NCI-H128 (cell line): Measurements from ENCODE around the gene CCDC9.
"Not testable (repeated sequence)": the region's sequence is repeated elsewhere in the genome, so short reads cannot be mapped to it uniquely, and the experiment has no call there.

Experiments
- DNase-seq: peaks from one replicate; lab custom pipeline; 2025; ENCODE audit not compliant: unreplicated experiment; lab: John Stamatoyannopoulos, UW

The CCDC9 gene

DNA sequence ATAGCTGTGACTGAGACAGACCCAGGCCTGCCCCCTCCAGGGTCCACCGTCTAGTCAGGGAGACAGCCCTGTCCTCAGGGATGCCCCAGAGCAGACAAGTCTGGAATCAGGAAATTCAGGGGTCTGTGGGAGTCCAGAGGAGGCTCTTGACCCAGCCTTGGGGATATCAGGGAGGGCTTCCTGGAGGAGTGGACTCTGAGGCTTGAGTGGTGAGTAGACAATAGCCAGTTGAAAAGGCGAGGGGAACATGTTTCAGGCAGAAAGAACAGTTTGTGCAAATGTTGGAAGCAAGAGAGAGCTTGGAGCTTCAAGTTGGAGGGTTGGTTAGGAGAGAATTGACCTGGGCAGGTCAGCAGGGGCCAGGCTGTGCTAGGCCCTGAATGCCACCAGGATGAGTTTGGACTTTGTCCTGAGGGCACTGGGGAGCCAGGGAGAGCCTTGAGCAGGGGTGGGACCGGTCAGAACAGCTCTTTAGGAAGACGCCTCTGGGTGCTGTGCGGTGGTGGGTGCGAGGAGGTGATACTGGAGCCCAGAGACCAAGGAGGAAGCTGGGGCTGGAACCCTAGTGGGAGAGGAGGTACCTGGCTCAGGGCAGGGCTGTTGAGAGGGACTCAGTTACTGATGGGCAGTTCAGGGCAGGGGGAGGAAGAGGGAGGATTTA lies 2.7 kb downstream of the CCDC9 start:
- no peak for DNase-seq

DNA sequence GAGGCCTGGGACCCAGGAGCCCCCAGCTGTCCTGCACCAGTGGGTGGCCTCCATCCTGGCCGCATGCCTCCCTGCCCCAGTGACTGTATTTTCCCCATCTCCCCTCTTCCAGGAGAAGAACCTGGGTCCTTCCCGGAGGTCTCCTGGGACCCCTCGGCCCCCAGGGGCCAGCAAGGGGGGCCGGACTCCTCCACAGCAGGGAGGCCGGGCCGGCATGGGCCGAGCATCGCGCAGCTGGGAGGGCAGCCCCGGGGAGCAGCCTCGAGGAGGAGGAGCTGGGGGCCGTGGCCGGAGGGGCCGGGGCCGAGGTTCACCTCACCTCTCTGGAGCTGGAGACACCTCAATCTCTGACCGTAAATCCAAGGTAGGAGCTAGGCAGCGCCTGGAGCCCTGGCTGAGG lies 4.2 kb downstream of the CCDC9 start:
- no peak for DNase-seq

DNA sequence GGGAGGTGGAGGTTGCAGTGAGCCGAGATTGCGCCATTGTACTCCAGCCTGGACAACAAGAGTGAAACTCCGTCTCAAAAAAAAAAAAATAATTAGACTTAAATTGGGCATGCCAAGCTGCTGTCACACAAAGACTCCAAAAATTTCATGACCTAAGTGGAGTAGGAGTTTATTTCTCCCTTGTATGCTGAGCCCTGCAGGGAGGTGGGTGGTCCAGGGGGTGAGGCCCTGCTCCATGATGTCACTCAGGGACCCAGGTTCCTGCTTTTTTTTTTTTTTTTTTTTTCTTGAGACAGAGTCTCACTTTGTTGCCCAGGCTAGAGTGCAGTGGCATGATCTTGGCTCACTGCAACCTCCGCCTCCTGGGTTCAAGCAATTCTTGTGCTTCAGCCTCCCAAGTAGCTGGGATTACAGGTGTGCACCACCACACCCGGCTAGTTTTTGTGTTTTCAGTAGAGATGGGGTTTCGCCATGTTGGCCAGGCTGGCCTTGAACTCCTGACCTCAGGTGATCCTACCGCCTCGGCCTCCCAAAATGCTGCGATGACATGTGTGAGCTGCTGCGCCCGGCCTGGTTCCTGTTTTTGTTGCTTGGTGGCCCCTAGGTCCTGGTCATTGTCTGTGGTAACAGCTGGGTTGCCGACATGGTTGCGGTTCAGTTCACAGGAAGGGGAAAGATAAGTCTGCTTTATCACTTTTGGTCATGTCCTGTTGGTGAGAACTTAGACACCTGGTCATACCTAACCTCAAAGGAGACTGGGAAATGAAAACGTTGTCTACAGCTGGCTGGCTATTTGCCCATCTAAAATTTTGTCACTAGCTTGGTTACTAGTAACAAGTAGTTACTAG lies 5.8 kb downstream of the CCDC9 start:
- not testable (repeated sequence) for DNase-seq

DNA sequence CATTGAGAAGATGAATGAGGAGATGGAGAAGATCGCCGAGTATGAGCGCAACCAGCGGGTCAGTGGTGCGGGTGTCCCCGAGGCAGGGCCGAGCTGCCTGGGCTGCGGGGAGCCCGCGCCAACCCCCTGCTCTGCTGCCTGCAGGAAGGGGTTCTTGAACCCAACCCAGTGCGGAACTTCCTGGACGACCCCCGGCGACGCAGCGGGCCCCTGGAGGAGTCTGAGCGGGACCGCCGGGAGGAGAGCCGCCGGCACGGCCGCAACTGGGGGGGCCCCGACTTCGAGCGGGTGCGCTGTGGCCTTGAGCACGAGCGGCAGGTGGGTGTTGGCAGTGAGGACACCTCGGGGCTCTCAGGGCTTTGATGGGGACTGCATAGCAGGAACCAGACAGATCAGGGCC lies 8.3 kb downstream of the CCDC9 start:
- no peak for DNase-seq

DNA sequence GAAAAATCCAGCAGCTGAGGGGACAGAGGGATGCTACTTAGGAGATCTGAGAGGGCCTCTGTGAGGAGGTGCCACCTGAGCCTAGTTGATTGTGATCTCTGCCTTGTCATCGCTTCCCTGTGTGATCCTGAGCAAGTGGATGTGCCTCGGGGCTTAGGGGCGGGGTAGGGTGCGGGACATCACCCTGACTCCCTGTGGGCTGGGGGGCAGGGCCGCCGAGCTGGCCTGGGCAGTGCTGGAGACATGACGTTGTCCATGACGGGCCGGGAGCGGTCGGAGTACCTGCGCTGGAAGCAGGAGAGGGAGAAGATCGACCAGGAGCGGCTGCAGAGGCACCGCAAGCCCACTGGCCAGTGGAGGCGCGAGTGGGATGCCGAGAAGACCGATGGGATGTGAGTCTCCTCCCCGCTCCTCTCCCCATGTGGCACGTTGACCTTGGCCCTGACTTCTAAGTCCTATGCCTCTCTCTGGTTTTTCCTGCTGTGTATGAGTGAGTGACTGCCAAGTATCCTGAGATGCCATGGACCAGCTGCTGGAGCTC lies 10.1 kb downstream of the CCDC9 start:
- DNase-seq = no peak

DNA sequence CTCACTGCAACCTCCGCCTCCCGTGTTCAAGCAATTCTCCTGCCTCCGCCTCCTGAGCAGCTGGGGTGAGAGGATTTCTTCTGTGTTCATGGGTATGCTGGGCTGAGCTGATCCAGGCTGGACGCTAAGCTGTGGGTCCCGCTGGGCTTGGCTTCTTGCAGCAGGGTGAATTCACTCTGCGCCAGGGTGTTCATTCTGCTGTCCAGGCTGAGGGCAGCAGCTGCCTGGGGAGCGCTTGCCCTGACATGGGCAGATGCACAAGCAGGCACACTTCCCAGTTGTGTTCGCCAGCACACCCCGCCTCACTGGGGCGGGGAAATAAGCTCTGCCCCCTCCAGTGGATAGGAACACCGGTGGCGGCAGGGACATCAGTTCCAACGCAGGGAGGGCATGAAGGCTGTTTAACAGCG lies 11.0 kb downstream of the CCDC9 start:
- no peak for DNase-seq

DNA sequence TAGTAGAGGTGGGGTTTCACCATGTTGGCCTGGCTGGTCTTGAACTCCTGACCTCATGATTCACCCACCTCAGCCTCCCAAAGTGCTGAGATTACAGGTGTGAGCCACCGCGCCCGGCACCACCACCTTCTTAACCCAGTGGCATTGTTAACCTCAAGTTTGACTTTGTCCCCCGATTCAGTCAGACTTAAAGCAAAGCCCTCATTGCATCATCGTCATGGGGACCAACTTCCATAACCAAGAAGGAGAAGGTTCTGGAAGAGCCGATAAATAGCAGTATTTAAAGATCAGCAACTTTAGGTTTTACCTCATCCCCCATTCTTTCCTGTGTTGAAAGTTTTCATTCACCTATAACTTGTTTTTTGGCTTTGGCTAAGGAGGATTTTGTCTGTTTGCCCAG lies 11.7 kb downstream of the CCDC9 start:
- DNase-seq = no peak

DNA sequence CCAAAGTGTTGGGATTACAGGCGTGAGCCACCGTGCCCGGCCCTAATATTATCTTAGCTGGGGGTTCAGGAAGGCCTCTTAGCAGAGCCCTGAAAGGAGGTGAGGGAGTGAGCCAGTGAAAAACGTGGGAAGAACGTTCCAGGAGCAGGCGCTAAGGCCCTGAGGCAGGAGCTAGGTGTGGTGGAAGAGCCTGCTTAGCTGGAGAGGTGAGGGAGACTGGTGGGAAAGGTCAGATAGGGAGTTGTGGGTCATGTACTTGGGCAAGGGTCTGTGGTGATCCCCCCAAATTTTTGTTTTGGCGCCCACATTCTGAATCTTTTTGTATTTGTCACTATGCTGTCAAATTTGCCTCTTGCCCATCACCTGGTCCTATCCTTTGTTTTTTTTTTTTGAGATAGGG lies 13.3 kb downstream of the CCDC9 start:
- DNase-seq = no peak

DNA sequence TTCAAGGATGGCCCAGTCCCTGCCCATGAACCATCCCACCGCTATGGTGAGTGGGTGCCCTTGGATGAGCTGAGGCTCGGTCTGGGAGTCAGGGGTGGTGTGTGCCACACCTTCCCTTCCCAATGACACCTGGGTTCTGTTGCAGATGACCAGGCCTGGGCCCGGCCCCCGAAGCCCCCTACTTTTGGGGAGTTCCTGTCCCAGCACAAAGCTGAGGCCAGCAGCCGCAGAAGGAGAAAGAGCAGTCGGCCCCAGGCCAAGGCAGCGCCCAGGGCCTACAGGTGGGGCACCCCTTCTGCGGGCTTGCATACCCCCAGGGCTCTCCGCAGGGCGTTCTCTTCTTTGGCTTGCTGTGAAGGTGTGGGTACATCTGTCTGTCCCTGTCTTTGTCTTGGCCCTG lies 14.1 kb downstream of the CCDC9 start:
- no peak for DNase-seq

DNA sequence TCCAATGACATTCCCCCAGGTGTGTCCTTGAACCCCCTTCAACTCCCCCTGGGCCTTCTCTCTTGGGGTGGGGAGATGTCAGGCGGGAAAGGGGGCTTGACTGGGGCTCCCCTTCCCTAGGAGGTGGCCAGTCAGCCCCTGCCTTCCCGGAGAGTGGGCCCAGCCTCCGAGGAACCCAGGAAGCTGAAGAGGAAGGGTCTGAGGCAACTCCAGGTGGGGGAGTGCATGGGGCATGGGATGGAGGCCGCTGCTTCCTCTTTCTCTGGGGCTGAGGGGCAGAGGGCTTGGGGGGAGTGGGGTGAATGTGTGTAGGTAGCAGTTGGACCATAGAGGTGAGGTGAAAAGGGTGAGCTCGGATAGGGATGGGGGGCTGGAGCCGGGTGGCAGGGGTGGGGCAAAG lies 15.6 kb downstream of the CCDC9 start:
- no peak for DNase-seq

DNA sequence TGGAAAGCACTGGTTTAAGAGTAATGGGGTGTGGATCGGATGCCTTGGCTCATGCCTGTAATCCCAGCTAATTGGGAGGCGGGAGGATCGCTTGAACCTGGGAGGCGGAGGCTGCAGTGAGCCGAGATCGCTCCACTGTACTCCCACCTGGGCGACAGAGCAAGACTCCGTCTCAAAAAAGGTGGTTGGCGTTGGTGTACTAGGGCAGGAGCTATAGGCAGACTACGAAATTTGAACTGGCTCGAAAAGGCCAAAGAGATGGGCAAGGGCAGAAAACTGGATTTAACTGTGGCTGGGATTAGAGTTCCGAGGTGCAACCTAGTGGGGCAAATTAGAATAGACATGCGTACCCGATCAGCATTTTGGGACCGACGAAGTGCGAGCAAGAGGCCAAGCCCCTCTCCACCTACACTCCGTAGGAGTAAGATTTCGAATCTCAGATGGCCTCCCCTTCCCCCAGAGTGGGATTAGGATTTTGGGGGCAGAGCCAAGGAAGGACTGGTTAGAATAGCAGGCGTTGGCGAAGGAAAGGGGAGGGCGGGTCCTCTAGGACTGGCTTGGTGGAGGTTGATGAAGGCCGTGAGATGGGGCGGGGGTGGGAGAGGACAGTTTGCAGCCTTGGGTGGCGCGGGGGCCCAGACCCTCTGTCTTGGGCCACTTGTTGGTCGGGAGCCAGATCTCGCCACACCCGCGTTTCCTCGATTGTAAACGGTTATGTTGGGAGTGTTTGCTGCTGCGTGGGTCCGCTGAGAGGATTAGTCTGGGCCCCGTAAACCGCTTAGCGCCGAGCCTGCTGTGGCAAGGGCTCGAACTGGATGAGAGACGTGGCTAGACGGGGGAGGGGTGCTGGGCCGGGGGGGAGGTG lies 16.4 kb downstream of the CCDC9 start:
- no peak for DNase-seq

DNA sequence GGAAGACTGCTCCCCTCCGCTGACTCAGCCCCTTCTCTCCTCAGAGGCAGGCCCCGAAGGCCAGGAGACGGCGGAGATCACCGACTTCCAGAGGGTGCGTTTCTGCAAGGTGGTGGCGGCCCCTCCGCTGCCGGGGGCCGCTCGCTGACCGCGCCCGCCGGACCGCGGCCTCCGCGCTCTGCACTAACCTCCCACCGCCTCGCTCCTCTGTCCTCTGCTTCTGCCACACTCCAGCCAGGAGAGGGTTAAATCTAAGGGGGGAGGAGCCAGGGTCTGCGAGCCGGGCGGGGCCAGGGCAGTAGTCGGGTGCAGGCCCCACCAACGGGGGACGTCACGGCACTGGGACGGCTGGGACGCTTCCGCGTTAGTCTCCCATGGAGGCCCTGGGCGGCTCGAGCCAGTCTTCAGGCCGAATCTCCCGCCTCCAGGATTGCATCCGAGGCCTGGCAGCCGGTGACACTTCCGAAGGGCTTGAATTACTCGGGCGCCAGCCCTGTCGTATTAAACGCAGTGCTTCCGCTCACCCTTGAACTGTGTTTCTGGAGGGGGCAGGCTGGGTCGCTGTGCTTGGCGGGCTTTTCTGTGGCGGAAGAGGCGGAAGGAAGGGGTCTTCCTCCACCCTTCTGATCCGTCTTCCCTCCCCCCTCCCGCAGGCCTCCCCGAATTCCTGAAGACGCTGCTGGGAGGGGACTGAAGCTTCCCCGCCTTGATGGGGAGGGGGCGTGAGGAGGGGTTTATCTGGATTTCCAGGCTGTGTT lies 17.2 kb downstream of the CCDC9 start:
- peak; percentile 60 for DNase-seq

DNA sequence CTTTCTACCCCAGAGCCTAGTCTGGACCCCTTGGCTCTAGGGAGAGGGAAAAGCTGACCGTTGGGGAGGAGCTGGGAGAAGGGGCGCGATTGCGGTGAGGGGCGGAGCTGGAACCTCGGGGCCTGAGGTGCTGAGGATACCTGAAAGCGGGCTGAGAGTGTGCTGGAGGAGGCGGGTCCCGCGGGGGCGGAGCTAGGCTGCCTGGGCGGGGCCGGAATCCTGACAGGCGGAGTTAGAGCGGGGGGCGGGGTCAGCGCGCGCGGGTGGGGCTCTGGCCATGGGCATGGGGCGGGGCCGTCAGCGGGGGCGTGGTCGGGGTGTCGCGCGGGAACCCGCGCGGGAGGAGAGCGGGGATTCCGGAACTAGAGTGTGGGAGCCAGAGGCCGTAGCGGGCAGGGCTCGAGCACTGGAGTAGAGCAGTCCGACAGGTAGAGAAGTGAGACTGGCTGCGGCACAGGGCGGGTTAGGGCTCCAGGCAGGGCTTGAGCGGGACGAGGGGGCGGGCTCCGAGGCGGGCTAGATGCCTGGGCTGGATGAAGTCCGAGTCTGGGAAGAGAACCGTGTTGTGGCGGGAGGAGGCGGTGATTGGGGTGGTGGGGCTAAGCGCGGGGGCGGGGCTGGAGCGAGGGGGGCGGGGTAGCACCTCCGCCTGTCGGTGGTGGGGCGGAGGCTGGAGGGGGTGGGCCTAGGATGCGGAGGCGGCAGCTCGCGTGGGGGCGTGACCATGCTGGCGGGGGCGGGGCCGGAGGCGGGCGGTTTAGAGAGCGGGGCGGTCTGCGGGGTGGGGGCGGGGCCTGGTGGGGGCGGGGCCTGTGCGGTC lies 18.0 kb downstream of the CCDC9 start, which contains the start of gene INAFM1:
TSS of gene INAFM1 (plus strand) at position 815 of the 820 bp plus-strand sequence. CDS start 35 bp downstream, outside the sequence.
- peak; percentile 87 for DNase-seq

DNA sequence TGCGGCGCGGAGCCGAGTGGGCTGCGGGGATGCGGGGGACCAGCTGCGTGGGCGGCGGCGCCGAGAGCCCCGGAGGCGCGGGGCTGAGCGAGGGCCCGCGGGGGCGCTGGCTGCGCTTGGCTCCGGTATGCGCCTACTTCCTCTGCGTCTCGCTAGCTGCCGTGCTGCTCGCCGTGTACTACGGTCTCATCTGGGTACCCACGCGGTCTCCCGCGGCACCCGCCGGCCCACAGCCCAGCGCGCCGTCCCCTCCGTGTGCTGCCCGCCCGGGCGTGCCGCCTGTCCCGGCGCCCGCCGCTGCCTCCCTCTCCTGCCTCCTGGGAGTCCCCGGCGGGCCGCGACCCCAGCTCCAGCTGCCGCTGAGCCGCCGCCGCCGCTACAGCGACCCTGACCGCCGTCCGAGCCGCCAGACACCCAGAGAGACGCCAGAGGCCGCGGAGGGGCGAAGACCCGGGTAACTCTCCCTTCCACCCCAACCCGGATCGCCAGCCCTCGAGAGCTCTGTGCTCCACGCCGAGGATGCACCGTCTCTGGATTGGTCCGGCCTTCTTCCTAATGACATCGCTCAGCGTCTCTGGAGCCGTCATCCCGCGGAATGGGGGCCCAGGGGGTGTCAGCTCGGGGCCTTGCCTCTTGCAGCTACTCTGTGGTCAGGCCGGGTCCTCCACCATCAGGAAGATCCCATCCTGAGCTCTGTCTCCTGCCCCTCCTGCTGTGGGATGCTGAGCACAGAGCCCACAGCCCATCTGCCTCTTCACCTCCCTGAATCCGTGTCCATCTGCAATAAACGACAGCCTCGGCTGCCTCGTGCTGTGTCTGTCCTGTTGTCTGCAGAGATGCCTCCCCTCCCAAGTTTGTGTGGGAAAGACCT lies 18.8 kb downstream of the CCDC9 start:
- no peak for DNase-seq

DNA sequence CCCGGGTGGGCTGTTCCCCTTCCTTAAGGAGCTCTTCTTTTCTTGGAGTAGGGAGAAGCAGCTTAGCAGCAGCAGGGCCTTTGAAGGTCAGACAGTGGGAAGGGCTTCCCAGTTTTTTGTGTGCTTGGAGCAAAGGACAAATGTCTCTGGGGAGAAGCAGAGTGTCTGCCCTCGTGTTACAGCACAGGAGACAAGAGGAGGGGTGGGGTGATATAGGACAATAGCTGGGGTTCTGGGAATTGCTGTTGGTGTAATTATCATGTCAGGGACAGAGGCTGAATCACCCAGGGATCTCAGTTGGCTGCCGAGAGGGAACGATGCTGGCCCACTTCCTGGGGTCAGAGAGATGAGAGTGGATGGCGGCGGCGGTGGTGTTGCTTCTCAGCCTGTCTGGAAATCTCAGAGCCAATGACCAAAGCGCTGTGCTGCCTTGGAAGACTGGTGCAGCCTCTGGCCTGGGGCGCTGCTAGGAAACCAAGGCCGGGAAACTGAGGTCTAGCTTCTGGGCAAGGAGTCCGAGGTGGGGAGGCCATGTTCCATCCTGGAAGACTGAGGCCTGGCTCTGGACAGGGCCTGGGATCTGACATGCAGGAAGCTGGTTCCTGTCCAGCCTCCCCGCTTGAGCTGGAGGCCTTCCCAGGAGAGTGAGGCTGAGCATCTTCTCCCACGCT lies 19.6 kb downstream of the CCDC9 start:
- no peak for DNase-seq

DNA sequence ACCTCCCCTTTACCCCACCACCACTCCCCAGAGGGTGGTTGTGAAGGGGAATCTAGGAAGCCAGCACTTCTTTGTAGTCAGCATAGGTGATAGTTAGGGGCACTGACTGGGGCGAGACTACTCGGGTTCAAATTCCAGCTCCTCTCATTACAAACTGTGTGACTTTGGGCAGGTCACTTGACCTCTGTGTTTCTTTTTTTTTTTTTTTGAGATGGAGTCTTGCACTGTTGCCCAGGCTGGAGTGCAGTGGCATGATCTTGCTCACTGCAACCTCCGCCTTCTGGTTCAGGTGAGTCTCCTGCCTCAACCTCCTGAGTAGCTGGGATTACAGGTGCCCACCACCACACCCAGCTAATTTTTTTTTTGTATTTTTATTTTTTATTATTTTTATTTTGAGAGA lies 20.2 kb downstream of the CCDC9 start:
- not testable (repeated sequence) for DNase-seq

DNA sequence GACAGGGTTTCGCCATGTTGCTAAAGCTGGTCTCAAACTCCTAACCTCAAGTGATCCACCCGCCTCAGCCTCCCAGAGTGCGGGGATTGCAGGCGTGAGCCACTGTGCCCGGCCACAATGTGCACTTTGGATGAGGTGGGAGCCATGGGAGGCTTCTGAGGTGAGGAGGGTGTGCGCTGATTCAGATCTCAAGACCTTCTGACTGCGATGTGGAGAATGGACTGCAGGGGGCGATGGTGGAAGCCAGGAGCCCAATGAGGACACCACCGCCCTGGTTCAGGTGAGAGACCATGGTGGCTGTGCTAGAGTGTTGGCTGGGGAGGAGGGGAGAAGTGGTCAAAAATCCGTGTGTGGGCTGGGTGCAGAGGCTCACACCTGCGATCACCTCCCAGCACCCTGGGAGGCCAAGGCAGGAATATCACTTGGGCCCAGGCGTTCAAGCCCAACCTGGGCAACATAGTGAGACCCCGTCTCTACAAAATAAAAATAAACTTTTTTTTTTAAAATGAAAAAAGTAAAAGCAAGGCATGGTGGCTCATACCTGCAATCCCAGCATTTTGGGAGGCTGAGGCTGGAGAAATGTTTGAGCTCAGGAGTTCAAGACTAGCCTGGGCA lies 24.0 kb downstream of the CCDC9 start:
- DNase-seq = no peak
